ENCODE results near the gene PLEKHD1. TPM values are rescaled to one million over a fixed set of nuclear protein-coding genes. Genes with fewer than 3 reads are reported as not detected.

The PLEKHD1 gene
- total RNA-seq, 4 donors from 2014 or later, result 0.13 to 2.4 (median 1.8) TPM

- 39 to 41% methylated on average over 6 of the region's 6 CpGs for WGBS, 2 donors
- no peak overlapping the region for H3K4me3 ChIP-seq (ENCODE audit: low read depth, poor library complexity, severe bottlenecking)
- TF ChIP-seq CTCF (IDR thresholded peaks at IDR 0.05), result no peak
- TF ChIP-seq POLR2A (IDR thresholded peaks at IDR 0.05), result no peak
- DNase-seq (ENCODE audit: low spot score in 2 of 2), result peak in 1 of 2 donors; percentile 22
- intact Hi-C loops (cut with DNase I; ENCODE audit: low total_unique reads), result loop anchor here (5.0 kb wide), 1 partner anchor 37 kb away; no protein-coding TSS in a partner anchor
These were observed 55.3 kb downstream of the PLEKHD1 start for GRCh38 chr14:69539631-69540410.

- TF ChIP-seq CTCF (IDR thresholded peaks at IDR 0.05) (no peak), POLR2A (IDR thresholded peaks at IDR 0.05) (no peak)
These were observed 56.3 kb downstream of the PLEKHD1 start for GRCh38 chr14:69540654-69541335.

GRCh38 chr14:69542311-69542710 is 57.8 kb downstream of the PLEKHD1 start:
- WGBS, 2 donors, result 70 to 73% methylated on average over 2 of the region's 2 CpGs
- no peak overlapping the region for H3K4me3 ChIP-seq (ENCODE audit: low read depth, poor library complexity, severe bottlenecking)
- no peak for DNase-seq (ENCODE audit: low spot score in 2 of 2)
- TF ChIP-seq CTCF (IDR thresholded peaks at IDR 0.05), result no peak
- no peak for TF ChIP-seq POLR2A (IDR thresholded peaks at IDR 0.05)
- intact Hi-C loops (cut with DNase I; ENCODE audit: low total_unique reads), result no loop called here

More at GRCh38 chr14:69540654-69541335, 56.3 kb downstream of the PLEKHD1 start:
- intact Hi-C loops (cut with DNase I; ENCODE audit: low total_unique reads), result no loop called here
- no peak for DNase-seq (ENCODE audit: low spot score in 2 of 2)
- no peak overlapping the region for H3K4me3 ChIP-seq (ENCODE audit: low read depth, poor library complexity, severe bottlenecking)
- WGBS, 2 donors, result 54% methylated on average over 5 of the region's 5 CpGs

GRCh38 chr14:69543341-69544115 is 59.0 kb downstream of the PLEKHD1 start:
- TF ChIP-seq POLR2A (IDR thresholded peaks at IDR 0.05) (no peak), CTCF (IDR thresholded peaks at IDR 0.05) (no peak)
- peak in 1 of 2 donors; percentile 72 for DNase-seq (ENCODE audit: low spot score in 2 of 2)
- intact Hi-C loops (cut with DNase I; ENCODE audit: low total_unique reads), result no loop called here
- WGBS, 2 donors, result 42 to 48% methylated on average over 12 of the region's 12 CpGs
- H3K4me3 ChIP-seq (ENCODE audit: low read depth, poor library complexity, severe bottlenecking), result no peak overlapping the region

- 12 to 15% methylated on average over 33 to 41 of the region's 46 CpGs for WGBS, 2 donors
- intact Hi-C loops (cut with DNase I; ENCODE audit: low total_unique reads), result no loop called here
- H3K4me3 ChIP-seq (ENCODE audit: low read depth, poor library complexity, severe bottlenecking), result no peak overlapping the region
- no peak for TF ChIP-seq POLR2A (IDR thresholded peaks at IDR 0.05)
- TF ChIP-seq CTCF (IDR thresholded peaks at IDR 0.05), result no peak
- DNase-seq (ENCODE audit: low spot score in 2 of 2), result no peak
These were observed 63.3 kb downstream of the PLEKHD1 start for GRCh38 chr14:69547701-69548348.
